NT2/D1 (cell line): ENCODE results near the gene HFM1.
"Not testable (repeated sequence)": the region's sequence is repeated elsewhere in the genome, so short reads cannot be mapped to it uniquely, and the experiment has no call there.

Source experiments
- DNase-seq: peaks from one replicate; pipeline ENCODE4 v3.0.0-alpha.2; 2011; ENCODE audit warnings: low read depth, low spot score
- H3K27me3 ChIP-seq: 2 replicates; pipeline ENCODE4 v1.6.0; 2011; ENCODE audit warnings: mild to moderate bottlenecking; ENCODE audit not compliant: insufficient read length, insufficient read depth
- H3K36me3 ChIP-seq: 2 replicates; pipeline ENCODE4 v1.6.1; 2011; ENCODE audit warnings: mild to moderate bottlenecking, low read length, mixed read lengths; ENCODE audit not compliant: insufficient read depth, insufficient read length
- H3K4me1 ChIP-seq: 2 replicates; pipeline ENCODE4 v1.5.1; 2011; ENCODE audit not compliant: insufficient read depth, insufficient read length
- H3K4me3 ChIP-seq: 2 replicates; pipeline ENCODE4 v1.5.1; 2011; ENCODE audit warnings: low read depth; ENCODE audit not compliant: insufficient read length
- H3K9ac ChIP-seq: 2 replicates; pipeline ENCODE4 v1.6.0; 2011; ENCODE audit warnings: low read depth; ENCODE audit not compliant: insufficient read length
- H3K9me3 ChIP-seq: 2 replicates; pipeline ENCODE4 v1.5.1; 2011; ENCODE audit warnings: mild to moderate bottlenecking, low read length; ENCODE audit not compliant: insufficient read depth
- SUZ12 ChIP-seq: IDR thresholded peaks from 2 replicates; pipeline ENCODE4 v1.6.1; 2011; ENCODE audit not compliant: insufficient read length, insufficient read depth; ENCODE audit errors: extremely low read depth
- YY1 ChIP-seq: IDR thresholded peaks from 2 replicates; pipeline ENCODE4 v1.6.1; 2011; ENCODE audit not compliant: insufficient read length, insufficient read depth
- ZNF274 ChIP-seq: IDR thresholded peaks from 2 replicates; pipeline ENCODE4 v1.6.1; 2011; ENCODE audit warnings: mild to moderate bottlenecking, low read depth, low read length

HFM1 gene

GRCh38 chr1:91325456-91325855 is 79.2 kb downstream of the HFM1 start:
- no peak for TF ChIP-seq YY1
- TF ChIP-seq SUZ12: no peak
- no peak for TF ChIP-seq ZNF274
- no peak for DNase-seq
- Histone ChIP-seq H3K9me3 (peaks cover under 1% of the 10 kb centered on the region; the same call in 1 of the 2 replicates), H3K9ac (no peak overlapping the region), H3K4me3 (no peak overlapping the region), H3K36me3 (peaks cover 5% of the 10 kb centered on the region), H3K4me1 (no peaks in the 10 kb centered on the region), H3K27me3 (no peaks in the 10 kb centered on the region)

GRCh38 chr1:91314643-91315042 is 90.0 kb downstream of the HFM1 start:
- no peak for DNase-seq
- Histone ChIP-seq H3K9ac (no peak overlapping the region), H3K27me3 (no peaks in the 10 kb centered on the region), H3K36me3 (no peaks in the 10 kb centered on the region), H3K4me1 (no peaks in the 10 kb centered on the region), H3K9me3 (peaks cover 8% of the 10 kb centered on the region; the same call in 1 of the 2 replicates), H3K4me3 (no peak overlapping the region)
- TF ChIP-seq ZNF274 (no peak), YY1 (no peak), SUZ12 (no peak)

GRCh38 chr1:91311672-91312071 is 93.0 kb downstream of the HFM1 start:
- TF ChIP-seq SUZ12 (no peak), YY1 (no peak), ZNF274 (no peak)
- no peaks in the 10 kb centered on the region for H3K27me3 ChIP-seq
- no peaks in the 10 kb centered on the region for H3K4me1 ChIP-seq
- H3K36me3 ChIP-seq: no peaks in the 10 kb centered on the region
- no peak overlapping the region for H3K9ac ChIP-seq
- DNase-seq: no peak
- H3K4me3 ChIP-seq: no peak overlapping the region
- H3K9me3 ChIP-seq: peaks cover 21% of the 10 kb centered on the region

GRCh38 chr1:91308544-91308943 is 96.1 kb downstream of the HFM1 start:
- Histone ChIP-seq H3K4me1 (no peaks in the 10 kb centered on the region), H3K36me3 (no peaks in the 10 kb centered on the region), H3K9me3 (peaks cover 22% of the 10 kb centered on the region), H3K9ac (no peak overlapping the region), H3K4me3 (no peak overlapping the region), H3K27me3 (no peaks in the 10 kb centered on the region)
- TF ChIP-seq SUZ12 (no peak), ZNF274 (no peak), YY1 (no peak)
- DNase-seq: no peak

GRCh38 chr1:91307784-91308409 is 96.7 kb downstream of the HFM1 start:
- Histone ChIP-seq H3K27me3 (no peaks in the 10 kb centered on the region), H3K36me3 (no peaks in the 10 kb centered on the region), H3K4me1 (no peaks in the 10 kb centered on the region), H3K4me3 (no peak overlapping the region), H3K9me3 (peaks cover 26% of the 10 kb centered on the region), H3K9ac (no peak overlapping the region)
- TF ChIP-seq SUZ12 (no peak), YY1 (no peak), ZNF274 (no peak)
- DNase-seq: no peak

- Histone ChIP-seq H3K9ac (no peak overlapping the region), H3K36me3 (no peaks in the 10 kb centered on the region), H3K4me3 (no peak overlapping the region), H3K27me3 (no peaks in the 10 kb centered on the region), H3K4me1 (no peaks in the 10 kb centered on the region), H3K9me3 (peaks cover 12% of the 10 kb centered on the region)
- TF ChIP-seq SUZ12 (no peak), YY1 (no peak), ZNF274 (no peak)
- DNase-seq: no peak
These were observed 101.5 kb downstream of the HFM1 start for GRCh38 chr1:91303165-91303564.

- H3K27me3 ChIP-seq, H3K9ac ChIP-seq, DNase-seq, H3K9me3 ChIP-seq, H3K36me3 ChIP-seq, H3K4me1 ChIP-seq, H3K4me3 ChIP-seq: not testable (repeated sequence)
These were observed 115.6 kb downstream of the HFM1 start for GRCh38 chr1:91288843-91289553.

- not testable (repeated sequence) for H3K36me3 ChIP-seq, H3K27me3 ChIP-seq, H3K9me3 ChIP-seq, H3K4me3 ChIP-seq, H3K4me1 ChIP-seq, H3K9ac ChIP-seq
- DNase-seq: peak; percentile 33
These were observed 117.7 kb downstream of the HFM1 start for GRCh38 chr1:91286962-91287317.

GRCh38 chr1:91286259-91286961 is 118.2 kb downstream of the HFM1 start:
- peak overlapping the region; percentile 32 for H3K4me3 ChIP-seq
- not testable (repeated sequence) for H3K9me3 ChIP-seq, H3K4me1 ChIP-seq, H3K27me3 ChIP-seq, DNase-seq, H3K36me3 ChIP-seq
- H3K9ac ChIP-seq: peak overlapping the region; percentile 56
